ENCODE measurements around the gene PTGIR.
"Not testable (repeated sequence)": the region's sequence is repeated elsewhere in the genome, so short reads cannot be mapped to it uniquely, and the experiment has no call there.

PTGIR gene

GRCh38 chr19:46637224-46637623 is 12.3 kb upstream of the PTGIR start:
- no peak for DNase-seq

- DNase-seq, result peak; percentile 68
These were observed 11.3 kb upstream of the PTGIR start, which contains the start of gene GNG8 for GRCh38 chr19:46635920-46636761. TSS of gene GNG8 (minus strand) at chr19:46636202. CDS start at chr19:46634682, 1,520 bp downstream.

- peak; percentile 62 for DNase-seq
These were observed 9.8 kb upstream of the PTGIR start for GRCh38 chr19:46634656-46635218.

- DNase-seq, result peak; percentile 97
These were observed 9.3 kb upstream of the PTGIR start for GRCh38 chr19:46634045-46634655.

GRCh38 chr19:46633130-46633529 is 8.2 kb upstream of the PTGIR start:
- DNase-seq, result no peak

GRCh38 chr19:46631481-46631880 is 6.6 kb upstream of the PTGIR start:
- no peak for DNase-seq

- DNase-seq, result no peak
These were observed 5.8 kb upstream of the PTGIR start for GRCh38 chr19:46630586-46631205.

- no peak for DNase-seq
These were observed 4.7 kb upstream of the PTGIR start for GRCh38 chr19:46629546-46630025.

- DNase-seq, result not testable (repeated sequence)
These were observed 4.1 kb upstream of the PTGIR start for GRCh38 chr19:46628970-46629369.

- DNase-seq, result no peak
These were observed 1.6 kb upstream of the PTGIR start for GRCh38 chr19:46626446-46626845.

GRCh38 chr19:46625731-46626130 is 842 bp upstream of the PTGIR start:
- DNase-seq, result no peak

- DNase-seq, result no peak
These were observed 880 bp downstream of the PTGIR start for GRCh38 chr19:46623915-46624502.

- DNase-seq, result no peak
These were observed 2.8 kb downstream of the PTGIR start for GRCh38 chr19:46622118-46622446.

- no peak for DNase-seq
These were observed 3.4 kb downstream of the PTGIR start for GRCh38 chr19:46621191-46622117.

- DNase-seq, result no peak
These were observed 4.2 kb downstream of the PTGIR start for GRCh38 chr19:46620716-46621115.

GRCh38 chr19:46620267-46620666 is 4.6 kb downstream of the PTGIR start:
- DNase-seq, result no peak

GRCh38 chr19:46618670-46619231 is 6.1 kb downstream of the PTGIR start:
- DNase-seq, result no peak

- no peak for DNase-seq
These were observed 7.3 kb downstream of the PTGIR start for GRCh38 chr19:46617601-46618000.

GRCh38 chr19:46616631-46617322 is 8.1 kb downstream of the PTGIR start:
- peak; percentile 82 for DNase-seq

GRCh38 chr19:46615966-46616365 is 8.9 kb downstream of the PTGIR start:
- no peak for DNase-seq

Measured in activated CD8-positive, alpha-beta memory T cell treated with anti-CD3 and anti-CD28 coated beads for 24 hours (primary cell).